Activated CD4-positive, alpha-beta T cell treated with anti-CD3 and anti-CD28 coated beads, Interleukin-2, amount 50 U/mL, for 1 hour (primary cell): ENCODE measurements around the gene CDH8.
"Not testable (repeated sequence)": the region's sequence is repeated elsewhere in the genome, so short reads cannot be mapped to it uniquely, and the experiment has no call there.

Experiments used
- DNase-seq: peaks from one replicate; pipeline ENCODE4 v3.0.0-alpha.2; 2020

Gene CDH8

GRCh38 chr16:61834082-61834481 is 202.2 kb downstream of the CDH8 start:
- DNase-seq: no peak

- DNase-seq: no peak
These were observed 204.8 kb downstream of the CDH8 start for GRCh38 chr16:61831351-61831917.

GRCh38 chr16:61829631-61830030 is 206.6 kb downstream of the CDH8 start:
- DNase-seq: no peak

GRCh38 chr16:61823326-61823725 is 212.9 kb downstream of the CDH8 start:
- DNase-seq: no peak

- DNase-seq: no peak
These were observed 215.4 kb downstream of the CDH8 start for GRCh38 chr16:61820820-61821219.

- no peak for DNase-seq
These were observed 215.8 kb downstream of the CDH8 start for GRCh38 chr16:61820398-61820797.

GRCh38 chr16:61818850-61819249 is 217.4 kb downstream of the CDH8 start:
- DNase-seq: no peak

GRCh38 chr16:61817583-61818278 is 218.5 kb downstream of the CDH8 start:
- DNase-seq: no peak

GRCh38 chr16:61814726-61815347 is 221.4 kb downstream of the CDH8 start:
- DNase-seq: no peak

- DNase-seq: no peak
These were observed 222.9 kb downstream of the CDH8 start for GRCh38 chr16:61813339-61813738.

- DNase-seq: no peak
These were observed 224.0 kb downstream of the CDH8 start for GRCh38 chr16:61812251-61812650.

- DNase-seq: no peak
These were observed 228.7 kb downstream of the CDH8 start for GRCh38 chr16:61807551-61807950.

GRCh38 chr16:61801217-61801616 is 235.0 kb downstream of the CDH8 start:
- DNase-seq: not testable (repeated sequence)

GRCh38 chr16:61798741-61799140 is 237.5 kb downstream of the CDH8 start:
- DNase-seq: no peak

- no peak for DNase-seq
These were observed 238.2 kb downstream of the CDH8 start for GRCh38 chr16:61797961-61798507.

- no peak for DNase-seq
These were observed 238.9 kb downstream of the CDH8 start for GRCh38 chr16:61797296-61797795.

GRCh38 chr16:61792194-61792909 is 243.9 kb downstream of the CDH8 start:
- no peak for DNase-seq

GRCh38 chr16:61791464-61791863 is 244.8 kb downstream of the CDH8 start:
- DNase-seq: no peak

GRCh38 chr16:61781855-61782254 is 254.4 kb downstream of the CDH8 start:
- not testable (repeated sequence) for DNase-seq

- no peak for DNase-seq
These were observed 256.1 kb downstream of the CDH8 start for GRCh38 chr16:61780161-61780560.

GRCh38 chr16:61770301-61770700 is 265.9 kb downstream of the CDH8 start:
- no peak for DNase-seq

- DNase-seq: no peak
These were observed 272.2 kb downstream of the CDH8 start for GRCh38 chr16:61763991-61764390.

- DNase-seq: no peak
These were observed 273.2 kb downstream of the CDH8 start for GRCh38 chr16:61763013-61763412.
